ENCODE data around the gene GMDS.

GMDS gene

GRCh38 chr6:1910621-1911407 is 334.6 kb downstream of the GMDS start:
- in situ Hi-C loops (cut with MboI; ENCODE audit: low sequenced_read_pairs), result no loop called here

- in situ Hi-C loops (cut with MboI; ENCODE audit: low sequenced_read_pairs), result no loop called here
Measured at GRCh38 chr6:1908784-1909183, 336.6 kb downstream of the GMDS start.

GRCh38 chr6:1906609-1907008 is 338.8 kb downstream of the GMDS start:
- in situ Hi-C loops (cut with MboI; ENCODE audit: low sequenced_read_pairs), result no loop called here

- in situ Hi-C loops (cut with MboI; ENCODE audit: low sequenced_read_pairs), result no loop called here
Measured at GRCh38 chr6:1906014-1906413, 339.4 kb downstream of the GMDS start.

- in situ Hi-C loops (cut with MboI; ENCODE audit: low sequenced_read_pairs), result no loop called here
Measured at GRCh38 chr6:1904898-1905297, 340.5 kb downstream of the GMDS start.

- in situ Hi-C loops (cut with MboI; ENCODE audit: low sequenced_read_pairs), result no loop called here
Measured at GRCh38 chr6:1904466-1904799, 341.0 kb downstream of the GMDS start.

GRCh38 chr6:1903780-1904465 is 341.5 kb downstream of the GMDS start:
- in situ Hi-C loops (cut with MboI; ENCODE audit: low sequenced_read_pairs), result no loop called here

GRCh38 chr6:1901556-1901955 is 343.8 kb downstream of the GMDS start:
- in situ Hi-C loops (cut with MboI; ENCODE audit: low sequenced_read_pairs), result no loop called here

- in situ Hi-C loops (cut with MboI; ENCODE audit: low sequenced_read_pairs), result no loop called here
Measured at GRCh38 chr6:1896897-1897296, 348.5 kb downstream of the GMDS start.

GRCh38 chr6:1895721-1896120 is 349.7 kb downstream of the GMDS start:
- in situ Hi-C loops (cut with MboI; ENCODE audit: low sequenced_read_pairs), result no loop called here

GRCh38 chr6:1894954-1895353 is 350.5 kb downstream of the GMDS start:
- in situ Hi-C loops (cut with MboI; ENCODE audit: low sequenced_read_pairs), result no loop called here

GRCh38 chr6:1893470-1894130 is 351.8 kb downstream of the GMDS start:
- in situ Hi-C loops (cut with MboI; ENCODE audit: low sequenced_read_pairs), result no loop called here

- in situ Hi-C loops (cut with MboI; ENCODE audit: low sequenced_read_pairs), result no loop called here
Measured at GRCh38 chr6:1892716-1893115, 352.7 kb downstream of the GMDS start.

- in situ Hi-C loops (cut with MboI; ENCODE audit: low sequenced_read_pairs), result no loop called here
Measured at GRCh38 chr6:1890987-1891386, 354.4 kb downstream of the GMDS start.

- in situ Hi-C loops (cut with MboI; ENCODE audit: low sequenced_read_pairs), result no loop called here
Measured at GRCh38 chr6:1890071-1890470, 355.3 kb downstream of the GMDS start.

- in situ Hi-C loops (cut with MboI; ENCODE audit: low sequenced_read_pairs), result no loop called here
Measured at GRCh38 chr6:1885576-1886011, 359.8 kb downstream of the GMDS start.

GRCh38 chr6:1884313-1884712 is 361.1 kb downstream of the GMDS start:
- in situ Hi-C loops (cut with MboI; ENCODE audit: low sequenced_read_pairs), result no loop called here

GRCh38 chr6:1878330-1878729 is 367.1 kb downstream of the GMDS start:
- in situ Hi-C loops (cut with MboI; ENCODE audit: low sequenced_read_pairs), result no loop called here

GRCh38 chr6:1873781-1874180 is 371.6 kb downstream of the GMDS start:
- in situ Hi-C loops (cut with MboI; ENCODE audit: low sequenced_read_pairs), result no loop called here

GRCh38 chr6:1872649-1873131 is 372.7 kb downstream of the GMDS start:
- in situ Hi-C loops (cut with MboI; ENCODE audit: low sequenced_read_pairs), result no loop called here

GRCh38 chr6:1871724-1872315 is 373.6 kb downstream of the GMDS start:
- in situ Hi-C loops (cut with MboI; ENCODE audit: low sequenced_read_pairs), result no loop called here
